ENCODE results near the gene RNPC3.
"Not testable (repeated sequence)": the region's sequence is repeated elsewhere in the genome, so short reads cannot be mapped to it uniquely, and the experiment has no call there.

Gene RNPC3

DNA sequence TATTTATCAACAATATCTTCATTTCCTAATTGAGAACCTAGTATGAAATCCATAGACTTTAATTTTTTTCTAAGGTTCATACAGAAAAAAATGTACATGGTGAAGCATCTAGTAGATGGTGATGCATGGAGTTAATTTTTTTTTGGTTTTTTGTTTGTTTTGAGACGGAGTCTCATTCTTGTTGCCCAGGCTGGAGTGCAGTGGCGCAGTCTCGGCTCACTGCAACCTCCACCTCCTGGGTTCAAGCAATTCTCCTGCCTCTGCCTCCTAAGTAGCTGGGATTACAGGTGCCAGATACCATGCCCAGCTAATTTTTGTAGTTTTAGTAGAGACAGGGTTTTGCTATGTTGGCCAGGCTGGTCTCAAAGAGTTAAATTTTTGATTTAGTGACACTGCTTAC, 35.6 kb downstream of the RNPC3 start:
- not testable (repeated sequence) for DNase-seq

DNA sequence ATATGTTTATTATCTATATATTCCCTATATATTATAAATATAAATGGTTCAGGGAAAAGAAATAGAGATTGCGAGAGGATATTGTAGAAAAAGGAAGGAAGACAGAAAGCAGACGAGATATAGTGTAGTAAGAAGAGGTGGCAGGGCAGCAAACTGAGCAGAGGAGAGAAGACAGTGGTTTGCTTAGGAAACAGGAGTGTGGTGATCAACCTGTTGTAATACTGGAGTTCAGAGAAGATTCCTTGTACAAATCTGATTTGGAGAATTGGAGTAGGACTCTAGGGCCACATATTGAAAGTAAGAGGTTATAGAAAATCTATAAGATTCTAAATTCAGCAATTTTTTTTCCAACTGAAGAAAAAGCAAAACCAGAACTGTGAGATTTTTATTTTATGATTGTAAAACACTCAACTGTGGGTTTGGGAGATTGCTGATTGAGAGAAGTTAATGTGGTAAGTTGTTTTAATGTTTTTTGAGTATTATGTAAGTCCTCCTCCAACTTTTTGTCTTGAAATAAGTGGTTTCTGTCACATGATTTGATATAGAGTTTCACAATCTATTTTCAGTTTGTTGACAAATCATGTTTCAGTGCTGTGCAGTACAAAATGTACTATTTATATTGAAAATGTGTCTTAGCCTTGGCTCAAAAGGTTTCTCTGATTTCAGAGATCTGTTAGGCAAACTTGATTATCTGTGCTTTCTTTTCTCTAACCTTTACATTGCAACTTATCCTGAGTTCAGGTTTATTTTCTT, 36.3 kb downstream of the RNPC3 start:
- no peak for DNase-seq

DNA sequence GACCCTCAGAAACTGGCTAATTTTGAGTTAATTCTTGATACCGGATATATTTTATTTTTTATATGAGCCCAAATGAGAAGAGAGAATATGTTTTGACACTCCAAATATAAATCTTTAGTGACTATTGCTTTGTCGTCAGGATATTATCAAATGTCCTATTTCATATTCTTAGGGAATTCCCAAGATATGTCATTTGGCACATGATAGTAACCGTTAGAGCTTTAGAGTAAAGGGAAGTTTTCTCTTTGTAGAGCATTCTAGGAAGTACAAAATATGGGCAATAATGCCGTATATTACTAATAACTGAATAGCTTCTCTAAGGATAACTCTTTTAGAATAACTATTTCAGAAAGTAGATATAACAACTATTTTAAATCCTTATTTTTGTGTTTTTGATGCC, 37.6 kb downstream of the RNPC3 start:
- no peak for DNase-seq

DNA sequence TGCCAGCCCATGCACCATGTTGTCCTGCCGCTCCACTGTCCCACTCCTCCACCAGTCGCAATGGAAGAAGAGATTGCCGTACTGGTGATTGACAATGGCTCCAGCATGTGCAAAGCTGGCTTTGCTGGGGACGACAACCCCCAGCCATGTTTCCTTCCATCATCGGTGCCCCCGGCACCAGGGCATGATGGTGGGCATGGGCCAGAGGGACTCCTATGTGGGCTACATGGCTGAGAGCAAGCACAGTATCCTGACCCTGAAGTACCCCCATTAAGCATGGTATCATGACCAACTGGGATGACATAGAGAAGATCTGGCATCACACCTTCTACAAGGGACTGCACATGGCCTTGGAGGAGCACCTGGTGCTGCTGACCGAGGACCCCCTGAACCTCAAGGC, 44.0 kb downstream of the RNPC3 start:
- no peak for DNase-seq

DNA sequence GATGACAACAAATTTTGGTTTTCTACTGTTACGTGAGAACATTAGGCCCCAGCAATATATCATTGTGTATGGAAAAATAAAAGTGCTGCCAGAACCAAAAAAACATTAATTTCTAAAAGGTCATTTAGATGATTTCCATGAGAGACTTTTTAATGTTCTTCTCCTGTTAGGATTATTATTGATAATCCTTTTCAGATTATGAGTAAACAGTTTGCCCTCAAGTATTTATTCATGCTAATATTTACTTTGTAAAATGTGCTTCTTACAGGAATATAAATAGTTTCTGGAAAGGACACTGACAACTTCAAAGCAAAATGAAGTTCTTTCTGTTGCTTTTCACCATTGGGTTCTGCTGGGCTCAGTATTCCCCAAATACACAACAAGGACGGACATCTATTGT, 45.8 kb downstream of the RNPC3 start, which contains the start of gene AMY2B:
Gene AMY2B, plus strand, starts transcription at position 301 of the 400 bp plus-strand sequence. Its CDS starts 14 bp downstream, at position 315.
- DNase-seq: not testable (repeated sequence)

DNA sequence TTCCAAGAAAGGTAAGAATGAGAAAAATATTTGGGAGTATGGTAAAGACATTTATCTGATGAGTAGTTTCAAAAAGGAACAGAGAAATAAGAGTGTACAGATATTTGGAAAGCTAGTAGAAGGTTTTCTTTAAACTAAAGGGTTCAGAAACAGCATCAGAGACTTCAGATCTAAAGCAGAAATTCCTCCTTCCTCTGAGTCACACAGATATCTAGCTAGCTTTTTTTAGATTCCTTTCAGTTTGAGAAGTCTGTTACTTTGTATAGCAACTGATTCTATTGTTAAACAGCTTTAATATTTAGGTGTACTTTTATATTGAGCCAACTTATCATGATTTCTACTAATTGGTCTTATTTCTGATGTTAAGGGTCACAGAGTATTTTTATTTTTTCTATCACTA, 50.6 kb downstream of the RNPC3 start:
- DNase-seq: no peak

DNA sequence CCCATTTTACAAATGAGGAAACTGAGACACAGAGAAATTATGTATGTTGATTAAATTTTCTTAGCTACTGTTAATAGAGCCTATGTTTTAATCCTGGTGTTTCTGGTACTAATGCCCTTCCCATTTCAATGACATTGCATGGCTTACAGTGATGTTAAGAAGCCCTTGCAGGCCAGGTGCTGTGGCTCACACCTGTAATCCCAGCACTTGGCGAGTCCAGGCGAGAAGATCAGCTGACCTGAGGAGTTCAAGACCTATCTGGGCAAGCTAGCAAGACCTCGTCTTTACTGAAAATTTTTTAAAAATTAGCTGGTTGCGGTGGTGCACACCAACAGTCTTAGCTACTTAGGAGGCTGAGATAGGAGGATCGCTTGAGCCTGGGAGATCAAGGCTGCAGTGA, 51.3 kb downstream of the RNPC3 start:
- not testable (repeated sequence) for DNase-seq

DNA sequence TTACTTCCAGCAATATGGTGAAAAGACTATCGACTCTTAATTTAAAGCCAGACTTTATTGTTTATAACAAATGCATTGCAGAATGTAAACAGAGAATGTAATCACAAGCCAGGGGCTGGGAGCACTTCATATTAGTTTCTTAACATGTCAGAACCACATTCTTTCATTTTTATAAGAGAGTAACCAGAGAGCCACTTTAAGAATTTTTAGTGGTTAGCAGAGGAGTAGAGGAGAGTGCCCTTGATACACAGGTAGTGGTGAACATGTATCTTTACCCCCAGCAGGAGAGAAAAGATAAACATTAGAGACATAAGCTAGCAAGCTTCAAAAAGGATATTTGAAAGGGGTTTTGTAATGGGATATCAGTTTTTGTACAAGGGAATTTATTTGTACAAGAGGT, 57.0 kb downstream of the RNPC3 start:
- no peak for DNase-seq

DNA sequence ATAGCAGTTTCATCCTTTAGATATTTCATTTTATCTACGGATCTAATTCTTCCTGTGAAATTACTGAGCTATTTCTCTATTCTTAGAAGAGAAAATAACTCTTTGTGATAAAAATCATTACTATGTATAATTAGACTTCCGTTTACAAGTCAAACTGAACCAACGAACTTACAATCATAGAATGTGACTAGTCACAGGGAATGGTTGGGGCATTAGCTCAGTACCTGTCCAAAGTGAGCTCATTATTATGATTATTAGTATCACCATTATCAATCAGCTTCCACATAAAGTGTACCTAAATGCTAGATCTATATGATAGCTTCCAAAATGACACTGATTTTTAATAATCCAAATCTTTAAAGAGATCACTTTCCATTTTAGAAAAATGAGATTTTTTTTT, 58.4 kb downstream of the RNPC3 start:
- DNase-seq: no peak

DNA sequence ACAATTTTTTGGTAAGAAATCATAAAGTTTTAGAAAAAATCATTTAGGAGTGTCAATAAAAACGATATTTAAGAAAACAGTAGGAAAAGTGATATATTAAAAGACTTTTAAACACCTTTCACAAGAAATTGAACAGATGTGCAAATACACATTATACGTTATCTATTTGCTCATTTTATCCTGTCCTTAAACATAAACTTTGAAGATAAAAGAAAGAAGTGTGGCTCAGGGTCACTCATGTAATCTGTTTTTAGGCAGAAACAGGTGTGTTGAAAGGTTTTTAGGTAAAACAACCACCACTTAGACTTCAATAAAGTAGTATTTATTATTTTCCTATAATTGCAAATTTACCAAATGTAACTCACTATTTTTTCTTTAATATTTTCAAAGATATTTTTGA, 59.0 kb downstream of the RNPC3 start:
- DNase-seq: no peak

DNA sequence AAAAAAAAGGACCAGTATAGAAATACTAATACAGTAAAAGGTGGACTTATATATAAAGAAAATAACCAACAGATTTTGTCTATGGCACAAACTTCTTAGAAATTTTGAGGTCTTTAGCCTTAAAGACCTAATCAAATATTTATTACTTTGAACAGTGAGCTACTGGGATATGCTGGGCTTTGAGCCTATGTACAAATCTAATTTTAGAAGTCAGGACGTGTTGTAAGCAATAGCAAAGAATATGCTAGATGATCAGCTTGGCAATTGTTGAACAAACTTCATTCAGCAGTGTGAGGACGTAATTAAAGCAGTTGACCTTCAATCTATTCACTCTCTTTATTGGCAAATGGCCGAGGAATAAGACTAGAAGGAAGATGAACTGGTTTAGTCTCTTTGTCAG, 77.2 kb downstream of the RNPC3 start:
- not testable (repeated sequence) for DNase-seq
